ENCODE results near the gene MUC2.

The MUC2 gene

DNA sequence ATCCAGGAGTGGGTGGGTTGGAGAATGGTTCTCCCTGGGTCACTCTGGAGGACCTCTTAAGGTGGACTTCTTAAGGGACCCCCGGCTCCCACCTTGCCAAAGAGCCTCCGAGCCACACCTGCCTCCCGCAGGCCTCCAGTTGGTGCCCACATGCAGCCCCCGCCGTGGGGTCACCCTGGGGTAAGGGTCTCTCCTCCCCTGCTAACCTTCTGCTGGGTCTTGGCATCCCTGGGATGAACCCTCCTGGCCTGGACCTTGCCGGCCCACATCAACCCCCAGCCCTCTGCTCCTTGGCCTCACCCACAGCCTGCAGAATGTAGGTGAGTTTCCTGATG, 25.6 kb upstream of the MUC2 start:
- DNase-seq (ENCODE audit: extremely low read depth, low read depth): no peak
- TF ChIP-seq, protein P1, sequence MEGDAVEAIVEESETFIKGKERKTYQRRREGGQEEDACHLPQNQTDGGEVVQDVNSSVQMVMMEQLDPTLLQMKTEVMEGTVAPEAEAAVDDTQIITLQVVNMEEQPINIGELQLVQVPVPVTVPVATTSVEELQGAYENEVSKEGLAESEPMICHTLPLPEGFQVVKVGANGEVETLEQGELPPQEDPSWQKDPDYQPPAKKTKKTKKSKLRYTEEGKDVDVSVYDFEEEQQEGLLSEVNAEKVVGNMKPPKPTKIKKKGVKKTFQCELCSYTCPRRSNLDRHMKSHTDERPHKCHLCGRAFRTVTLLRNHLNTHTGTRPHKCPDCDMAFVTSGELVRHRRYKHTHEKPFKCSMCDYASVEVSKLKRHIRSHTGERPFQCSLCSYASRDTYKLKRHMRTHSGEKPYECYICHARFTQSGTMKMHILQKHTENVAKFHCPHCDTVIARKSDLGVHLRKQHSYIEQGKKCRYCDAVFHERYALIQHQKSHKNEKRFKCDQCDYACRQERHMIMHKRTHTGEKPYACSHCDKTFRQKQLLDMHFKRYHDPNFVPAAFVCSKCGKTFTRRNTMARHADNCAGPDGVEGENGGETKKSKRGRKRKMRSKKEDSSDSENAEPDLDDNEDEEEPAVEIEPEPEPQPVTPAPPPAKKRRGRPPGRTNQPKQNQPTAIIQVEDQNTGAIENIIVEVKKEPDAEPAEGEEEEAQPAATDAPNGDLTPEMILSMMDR (IDR thresholded peaks at IDR 0.05; ENCODE audit: low read depth, low read length): no peak

DNA sequence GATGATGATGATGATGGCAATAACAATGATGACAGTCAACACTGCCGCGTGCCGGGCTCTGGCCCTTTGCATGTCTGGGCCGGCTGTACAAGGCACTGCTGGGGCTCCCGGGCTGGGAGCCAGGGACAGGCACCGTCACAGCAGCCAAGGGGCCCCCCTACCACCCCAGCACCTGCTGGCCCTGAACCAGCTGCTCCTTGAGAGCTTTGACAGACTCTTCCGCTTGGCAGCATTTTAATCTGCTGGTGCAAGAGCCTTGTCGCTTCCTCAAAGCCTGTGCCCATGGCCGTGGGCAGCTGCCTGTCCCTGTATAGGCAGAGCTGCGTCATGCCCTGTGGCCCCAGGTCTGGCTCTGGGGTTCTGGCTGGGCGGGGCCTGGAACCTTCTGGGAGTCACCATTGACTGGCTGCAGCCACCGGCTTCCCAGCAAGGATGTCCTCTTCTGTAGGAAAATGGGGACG, 25.2 kb upstream of the MUC2 start:
- TF ChIP-seq, protein P1 (IDR thresholded peaks at IDR 0.05; ENCODE audit: low read depth, low read length): no peak
- no peak for DNase-seq (ENCODE audit: extremely low read depth, low read depth)

DNA sequence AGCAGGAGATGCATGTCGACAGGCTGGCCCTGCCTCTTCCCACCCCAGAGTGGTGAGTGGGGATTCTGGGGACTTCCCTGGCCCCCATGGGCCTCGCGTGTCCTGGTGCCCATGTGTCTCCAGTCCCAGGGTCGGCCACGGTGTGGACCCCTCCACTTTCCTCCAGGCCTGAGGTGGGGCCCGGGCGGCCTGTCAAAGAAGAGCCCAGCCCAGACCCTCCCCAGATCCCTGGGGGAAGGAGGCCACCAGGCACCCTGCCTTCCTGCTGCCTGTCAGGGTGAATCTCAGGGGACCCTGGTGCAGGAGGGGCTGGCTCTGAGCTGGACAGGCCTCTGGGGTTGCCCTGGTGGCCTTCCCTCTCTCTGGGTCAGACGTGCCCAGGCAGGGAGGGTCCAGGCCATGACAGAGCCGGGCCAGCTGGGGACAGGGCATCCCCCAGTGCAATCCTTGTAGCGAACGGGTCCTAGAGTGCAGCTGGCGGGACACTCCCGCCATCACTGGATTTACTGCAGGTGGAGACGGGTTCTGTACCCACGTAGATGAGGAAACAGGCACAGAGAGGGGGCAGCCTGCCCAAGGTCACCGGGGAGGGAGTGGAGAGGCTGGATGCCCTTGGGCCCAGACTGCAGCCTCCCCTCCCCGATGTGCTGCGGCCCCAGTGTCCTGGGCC, 24.6 kb upstream of the MUC2 start:
- no peak for DNase-seq (ENCODE audit: extremely low read depth, low read depth)
- TF ChIP-seq, protein P1 (IDR thresholded peaks at IDR 0.05; ENCODE audit: low read depth, low read length): no peak

DNA sequence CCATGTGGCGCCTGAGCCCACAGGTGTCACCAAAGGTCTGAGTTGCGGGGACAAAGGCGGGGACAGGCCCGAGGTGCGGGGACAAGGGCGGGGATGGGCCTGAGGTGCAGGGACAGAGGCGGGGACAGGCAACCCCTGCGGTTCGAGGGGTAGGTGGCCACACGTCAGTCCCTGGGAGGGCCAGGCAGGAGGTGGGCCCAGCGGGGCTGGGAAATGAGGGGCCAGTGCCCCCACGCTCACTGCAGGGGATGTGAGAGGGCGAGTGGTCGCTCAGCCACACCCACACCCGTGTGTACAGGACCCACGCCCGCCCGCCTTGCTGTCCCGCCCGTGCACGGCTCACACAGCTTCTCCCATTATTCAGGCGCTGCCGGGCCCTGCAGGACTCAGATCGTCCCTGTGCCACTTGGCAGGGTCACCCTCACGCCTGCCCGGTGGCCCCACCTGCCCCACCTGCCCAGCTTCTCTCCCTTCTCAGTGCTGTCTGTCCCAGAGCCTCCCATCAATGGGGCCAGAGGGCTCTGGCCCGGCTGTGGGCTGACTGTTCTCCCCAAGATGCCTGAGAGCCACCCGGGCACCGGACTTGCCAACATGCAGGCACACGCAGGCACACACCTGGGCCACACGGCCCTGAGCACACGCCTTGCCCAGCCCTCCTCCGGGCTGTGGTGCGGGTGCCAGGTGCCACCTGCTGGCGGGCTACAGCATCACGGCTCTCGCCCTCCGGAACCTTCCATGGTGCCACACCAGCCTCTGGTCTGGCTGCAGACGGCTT, 23.9 kb upstream of the MUC2 start:
- peak; percentile 10 for DNase-seq (ENCODE audit: extremely low read depth, low read depth)
- TF ChIP-seq, protein P1 (IDR thresholded peaks at IDR 0.05; ENCODE audit: low read depth, low read length): peak; percentile 87

DNA sequence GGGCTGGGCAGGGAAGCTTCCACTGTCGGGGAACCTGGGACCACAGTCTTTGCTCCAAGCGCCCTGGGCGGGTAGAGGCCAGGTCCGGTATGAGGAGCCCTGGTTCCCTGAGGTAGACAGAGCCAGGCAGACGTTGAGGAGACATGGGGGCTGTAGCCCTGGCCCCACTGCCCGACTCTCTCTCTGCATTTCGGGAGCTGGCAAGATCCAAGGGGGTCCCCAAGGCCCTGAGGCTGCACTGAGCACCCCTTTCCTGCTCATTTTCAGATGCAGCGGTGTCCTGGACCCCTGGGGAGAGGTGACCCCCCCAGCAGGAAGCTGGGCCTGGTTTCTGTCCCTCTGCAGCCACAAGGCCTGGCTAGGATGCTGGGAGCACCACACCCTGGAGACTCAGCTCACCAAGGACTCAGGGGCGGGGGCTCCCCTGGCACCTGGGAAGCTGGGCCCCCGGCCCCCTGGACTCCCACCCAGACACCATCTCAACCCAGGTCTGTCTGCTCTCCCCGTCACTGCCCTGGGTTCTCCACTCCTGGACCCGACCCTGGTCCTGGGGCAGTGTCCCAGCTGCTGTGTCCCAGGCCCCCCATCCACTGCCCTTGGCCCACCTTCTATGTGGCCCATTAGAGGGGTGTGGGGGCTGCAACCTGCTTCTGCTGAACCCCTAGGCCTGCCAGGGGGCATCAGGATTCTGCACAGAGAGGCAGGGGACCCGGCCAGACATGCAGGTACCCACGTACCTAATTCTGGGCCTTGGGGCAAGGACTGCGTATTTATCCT, 23.1 kb upstream of the MUC2 start:
- TF ChIP-seq, protein P1 (IDR thresholded peaks at IDR 0.05; ENCODE audit: low read depth, low read length): no peak
- DNase-seq (ENCODE audit: extremely low read depth, low read depth): no peak

DNA sequence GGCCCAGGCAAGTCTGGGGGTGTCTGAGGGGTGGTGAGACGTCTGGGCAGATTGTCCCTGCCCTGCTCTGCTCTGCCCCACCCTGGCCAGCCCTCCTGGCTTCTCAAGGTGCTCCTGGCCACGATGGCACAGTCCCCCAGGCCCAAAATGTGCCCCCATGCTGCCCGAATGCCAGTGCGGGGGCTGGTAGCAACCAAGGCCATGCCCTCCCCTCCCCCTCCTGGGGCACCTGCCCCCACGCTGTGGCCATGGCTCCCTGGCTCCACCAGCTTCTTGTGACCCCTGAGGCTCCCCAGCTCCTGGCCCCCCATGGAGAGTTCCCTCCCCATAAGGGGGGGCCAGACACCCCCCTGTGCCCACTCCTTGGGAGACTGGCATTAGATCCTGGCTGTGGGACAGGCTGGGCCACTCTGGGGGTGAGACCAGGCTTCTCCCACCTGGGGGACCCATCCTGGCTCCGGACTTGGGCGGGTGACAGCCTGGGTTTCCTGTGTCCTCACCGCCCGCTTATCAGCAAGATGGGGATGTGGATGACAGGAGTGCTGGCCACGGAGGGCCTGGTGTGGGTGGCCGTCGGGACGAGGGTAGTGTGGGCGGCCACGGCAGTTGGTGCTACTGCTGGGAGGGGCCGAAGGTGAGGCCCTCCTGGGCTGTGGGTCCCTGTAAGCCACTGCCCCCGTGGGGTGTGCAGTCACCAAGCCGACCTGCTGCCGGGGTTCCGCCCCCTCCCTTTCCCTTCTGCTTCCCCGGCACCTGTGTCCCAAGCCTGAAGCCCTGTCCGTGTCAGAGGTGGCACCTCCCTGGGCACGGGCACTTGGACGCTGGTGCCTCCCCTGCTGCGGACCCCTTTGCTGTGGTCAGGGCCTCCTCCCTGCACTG, 22.3 kb upstream of the MUC2 start:
- TF ChIP-seq, protein P1 (IDR thresholded peaks at IDR 0.05; ENCODE audit: low read depth, low read length): no peak

More for the DNA sequence above, 22.3 kb upstream of the MUC2 start:
- no peak for DNase-seq (ENCODE audit: extremely low read depth, low read depth)

Data from AG09319 (cell line).